Liver (tissue), 9 donors: ENCODE results near the gene SEC11C. TPM values are rescaled to one million over a fixed set of nuclear protein-coding genes. Genes with fewer than 3 reads are reported as not detected.

Experiments used
- DNase-seq: peaks from one replicate; pipeline ENCODE4 v3.0.0-alpha.2; 2017; ENCODE audit warnings: low spot score
- H3K27ac ChIP-seq, 2 donors: one replicate each; pipeline ENCODE4 v1.7.0; 2013; ENCODE audit warnings: inconsistent platforms in 2 of 2, low read length in 2 of 2, control low read depth in 1 of 2, low read depth in 1 of 2, mild to moderate bottlenecking in 1 of 2
- H3K27me3 ChIP-seq, 4 donors: one replicate each; pipeline versions ENCODE4 v1.6.1 to v1.7.0; 2013; ENCODE audit warnings: low read length in 3 of 4, inconsistent platforms in 1 of 4, mild to moderate bottlenecking in 1 of 4, moderate library complexity in 1 of 4; ENCODE audit not compliant: control insufficient read depth in 4 of 4, insufficient read depth in 4 of 4
- H3K36me3 ChIP-seq, 4 donors: one replicate each; pipeline versions ENCODE4 v1.6.1 to v1.7.0; 2013; ENCODE audit warnings: low read length in 3 of 4, mild to moderate bottlenecking in 3 of 4, low read depth in 1 of 4, moderate library complexity in 1 of 4; ENCODE audit not compliant: control insufficient read depth in 4 of 4, insufficient read depth in 3 of 4
- H3K4me1 ChIP-seq, 4 donors: one replicate each; pipeline versions ENCODE4 v1.6.1 to v1.7.0; 2013; ENCODE audit warnings: low read length in 3 of 4, mild to moderate bottlenecking in 3 of 4, moderate library complexity in 1 of 4; ENCODE audit not compliant: control insufficient read depth in 4 of 4, insufficient read depth in 4 of 4
- H3K4me3 ChIP-seq, 3 donors: one replicate each; pipeline versions ENCODE4 v1.6.1 to v1.7.0; 2013; ENCODE audit warnings: low read length in 3 of 3, control low read depth in 1 of 3, low read depth in 1 of 3, mild to moderate bottlenecking in 1 of 3
- H3K9ac ChIP-seq, 2 donors: one replicate each; pipeline ENCODE4 v1.7.0; 2013; ENCODE audit warnings: low read length in 2 of 2, mild to moderate bottlenecking in 2 of 2, moderate library complexity in 2 of 2, control low read depth in 1 of 2, low read depth in 1 of 2
- H3K9me3 ChIP-seq, 4 donors: one replicate each; pipeline versions ENCODE4 v1.6.1 to v1.7.0; 2013; ENCODE audit warnings: low read length in 3 of 4; ENCODE audit not compliant: control insufficient read depth in 4 of 4
- ATF3 ChIP-seq: IDR thresholded peaks from 2 replicates; pipeline ENCODE4 v1.6.1; 2016; ENCODE audit warnings: antibody characterized with exemption
- CTCF ChIP-seq: fragments of 150-350 bp; IDR thresholded peaks from 2 replicates; pipeline ENCODE4 v1.5.1; 2017; ENCODE audit warnings: improper control_type of control experiment, low read depth, low read length; ENCODE audit not compliant: missing input control
- EGR1 ChIP-seq, 2 donors: IDR thresholded peaks; 2 replicates each; pipeline ENCODE4 v1.6.1; 2016 to 2018; ENCODE audit warnings: antibody characterized with exemption in 2 of 2, low read depth in 2 of 2
- FOXA1 ChIP-seq: IDR thresholded peaks from 2 replicates; pipeline ENCODE4 v1.6.1; 2016; ENCODE audit warnings: antibody characterized with exemption
- FOXA2 ChIP-seq: IDR thresholded peaks from 2 replicates; pipeline ENCODE4 v1.6.1; 2016; ENCODE audit warnings: antibody characterized with exemption
- GABPA ChIP-seq, 2 donors: IDR thresholded peaks in 1 of 2; conservative IDR thresholded peaks in 1 of 2; 2 replicates each; pipeline ENCODE4 v1.6.1; 2016; ENCODE audit warnings: antibody characterized with exemption in 2 of 2, mild to moderate bottlenecking in 1 of 2, moderate library complexity in 1 of 2
- HNF4A ChIP-seq, 2 donors: conservative IDR thresholded peaks; 2 replicates each; pipeline ENCODE4 v1.6.1; 2016; ENCODE audit warnings: antibody characterized with exemption in 2 of 2, mild to moderate bottlenecking in 2 of 2
- HNF4G ChIP-seq: IDR thresholded peaks from 2 replicates; pipeline ENCODE4 v1.6.1; 2016; ENCODE audit warnings: antibody characterized with exemption
- JUND ChIP-seq, 2 donors: IDR thresholded peaks; 2 replicates each; pipeline ENCODE4 v1.6.1; 2016; ENCODE audit warnings: antibody characterized with exemption in 2 of 2
- MAX ChIP-seq: IDR thresholded peaks from 2 replicates; pipeline ENCODE4 v1.6.1; 2016; ENCODE audit warnings: antibody characterized with exemption
- NR2F2 ChIP-seq: IDR thresholded peaks from 2 replicates; pipeline ENCODE4 v1.6.1; 2016; ENCODE audit warnings: antibody characterized with exemption
- RAD21 ChIP-seq, 2 donors: IDR thresholded peaks; 2 replicates each; pipeline ENCODE4 v1.6.1; 2016; ENCODE audit warnings: antibody characterized with exemption in 2 of 2, mild to moderate bottlenecking in 2 of 2
- REST ChIP-seq: IDR thresholded peaks from 2 replicates; pipeline ENCODE4 v1.6.1; 2016; ENCODE audit warnings: antibody characterized with exemption, mild to moderate bottlenecking
- RXRA ChIP-seq, 2 donors: IDR thresholded peaks; 2 replicates each; pipeline ENCODE4 v1.6.1; 2017 to 2018; ENCODE audit warnings: antibody characterized with exemption in 2 of 2, mild to moderate bottlenecking in 1 of 2
- SP1 ChIP-seq: IDR thresholded peaks from 2 replicates; pipeline ENCODE4 v1.6.1; 2018; ENCODE audit warnings: antibody characterized with exemption, mild to moderate bottlenecking
- TAF1 ChIP-seq: conservative IDR thresholded peaks from 2 replicates; pipeline ENCODE4 v1.6.1; 2016; ENCODE audit warnings: antibody characterized with exemption, mild to moderate bottlenecking
- YY1 ChIP-seq: IDR thresholded peaks from 2 replicates; pipeline ENCODE4 v1.6.1; 2016; ENCODE audit warnings: antibody characterized with exemption, mild to moderate bottlenecking
- WGBS: extraction: QIAGEN DNeasy Blood & Tissue Kit; methylation state at CpG from one replicate; pipeline ENCODE4 v1.1.7; 2013; 5-methylcytosine and 5-hydroxymethylcytosine counted together
- polyA plus RNA-seq, 2 donors: library from polyadenylated mRNA; stranded (reverse) in 1 of 2; unstranded in 1 of 2; fragments of 200-250 nt in 1 of 2; fragments of >200 nt in 1 of 2; fragmentation: Nextera tagmentation in 1 of 2; extraction: Ambion mirVana in 1 of 2; gene quantifications; one replicate each; pipeline versions ENCODE4 v1.2.1 to v1.2.3, GENCODE V29; 2013 to 2015
- total RNA-seq, 2 donors: library from RNA; depleted of rRNA; stranded (reverse); fragments of >200 nt; gene quantifications; one replicate each; pipeline ENCODE4 v1.2.3, GENCODE V29; 2014
- TF ChIP-seq, protein P1 (sequence below): IDR thresholded peaks from 2 replicates; pipeline ENCODE4 v1.6.1; 2016; ENCODE audit warnings: antibody characterized with exemption
- donor health status: healthy.
- donor health status: healthy.
- donor health status: healthy.
- donor health status: healthy.
- donor health status: healthy.

SEC11C gene
- total and polyA plus RNA-seq, 4 donors = 106 to 206 (median 156) TPM

DNA sequence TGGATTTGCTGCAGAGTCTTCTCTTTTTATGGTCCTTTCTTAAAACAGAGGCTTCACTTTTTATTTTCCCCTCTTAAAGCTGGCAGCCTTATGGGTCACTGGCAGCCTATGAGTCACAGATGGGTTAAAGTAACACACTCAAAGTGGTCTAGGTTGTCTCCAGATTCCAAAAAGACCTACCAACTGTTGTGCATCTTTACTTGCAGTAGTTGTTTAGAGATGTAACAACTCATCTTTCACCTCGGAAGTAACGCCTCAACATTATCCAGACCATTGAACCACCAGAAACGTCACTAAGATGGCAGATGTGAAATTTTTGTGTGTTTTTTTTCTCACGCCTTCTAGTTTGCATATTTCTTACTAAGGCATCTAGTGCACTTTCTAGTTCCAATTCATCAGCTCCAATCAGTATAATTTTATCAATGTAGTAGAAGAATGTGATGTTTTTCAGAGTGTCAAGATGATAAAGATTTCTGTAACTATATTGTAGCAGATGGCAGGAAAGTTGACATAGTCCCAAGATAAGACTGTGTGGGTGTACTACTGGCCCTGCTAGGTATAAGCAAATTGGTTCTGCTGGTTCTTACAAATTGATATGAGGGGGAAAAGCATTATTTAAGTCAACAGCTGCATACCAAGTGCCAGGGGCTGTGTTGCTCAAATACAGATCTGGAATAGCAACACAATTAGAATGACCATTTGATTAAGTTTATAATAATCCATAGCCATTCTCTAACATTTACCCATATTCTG lies 9.6 kb upstream of the SEC11C start:
- Histone ChIP-seq H3K27ac (no peak overlapping the region), H3K4me1 (no peaks in the 10 kb centered on the region), H3K4me3 (no peak overlapping the region), H3K9ac (no peak overlapping the region), H3K9me3 (no peaks in the 10 kb centered on the region), H3K27me3 (peaks cover 0 to 13% (median 0%) of the 10 kb centered on the region in 4 donors), H3K36me3 (no peaks in the 10 kb centered on the region)
- WGBS = 61% methylated on average over 4 of the region's 4 CpGs
- no peak for DNase-seq
- TF ChIP-seq TAF1 = no peak
- TF ChIP-seq JUND (IDR thresholded peaks at IDR 0.05) = no peak
- no peak for TF ChIP-seq RXRA (IDR thresholded peaks at IDR 0.05)
- no peak for TF ChIP-seq HNF4A (conservative IDR thresholded peaks at IDR 0.05)
- TF ChIP-seq, protein P1, sequence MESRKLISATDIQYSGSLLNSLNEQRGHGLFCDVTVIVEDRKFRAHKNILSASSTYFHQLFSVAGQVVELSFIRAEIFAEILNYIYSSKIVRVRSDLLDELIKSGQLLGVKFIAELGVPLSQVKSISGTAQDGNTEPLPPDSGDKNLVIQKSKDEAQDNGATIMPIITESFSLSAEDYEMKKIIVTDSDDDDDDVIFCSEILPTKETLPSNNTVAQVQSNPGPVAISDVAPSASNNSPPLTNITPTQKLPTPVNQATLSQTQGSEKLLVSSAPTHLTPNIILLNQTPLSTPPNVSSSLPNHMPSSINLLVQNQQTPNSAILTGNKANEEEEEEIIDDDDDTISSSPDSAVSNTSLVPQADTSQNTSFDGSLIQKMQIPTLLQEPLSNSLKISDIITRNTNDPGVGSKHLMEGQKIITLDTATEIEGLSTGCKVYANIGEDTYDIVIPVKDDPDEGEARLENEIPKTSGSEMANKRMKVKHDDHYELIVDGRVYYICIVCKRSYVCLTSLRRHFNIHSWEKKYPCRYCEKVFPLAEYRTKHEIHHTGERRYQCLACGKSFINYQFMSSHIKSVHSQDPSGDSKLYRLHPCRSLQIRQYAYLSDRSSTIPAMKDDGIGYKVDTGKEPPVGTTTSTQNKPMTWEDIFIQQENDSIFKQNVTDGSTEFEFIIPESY = no peak
- no peak for TF ChIP-seq RAD21 (IDR thresholded peaks at IDR 0.05)
- no peak for TF ChIP-seq ATF3
- no peak for TF ChIP-seq GABPA (IDR thresholded peaks at IDR 0.05 in 1 of 2, conservative IDR thresholded peaks at IDR 0.05 in 1 of 2)

GRCh38 chr18:59132810-59133465 lies 6.7 kb upstream of the SEC11C start:
- Histone ChIP-seq H3K36me3 (no peaks in the 10 kb centered on the region), H3K27ac (no peak overlapping the region), H3K9ac (no peak overlapping the region), H3K27me3 (peaks cover 0 to 8% (median 0%) of the 10 kb centered on the region in 4 donors), H3K4me1 (no peaks in the 10 kb centered on the region), H3K9me3 (no peaks in the 10 kb centered on the region), H3K4me3 (no peak overlapping the region)
- TF ChIP-seq, protein P1 = no peak
- TF ChIP-seq GABPA (IDR thresholded peaks at IDR 0.05 in 1 of 2, conservative IDR thresholded peaks at IDR 0.05 in 1 of 2) (no peak), FOXA2 (no peak), HNF4G (no peak), RAD21 (IDR thresholded peaks at IDR 0.05) (no peak), ATF3 (no peak), NR2F2 (no peak), EGR1 (IDR thresholded peaks at IDR 0.05; ENCODE audit: low read depth in 2 of 2) (no peak), CTCF (no peak), SP1 (no peak), YY1 (no peak), MAX (no peak), TAF1 (no peak), REST (no peak), FOXA1 (no peak), JUND (IDR thresholded peaks at IDR 0.05) (no peak)
- no peak for DNase-seq
- WGBS = 73% methylated on average over 5 of the region's 5 CpGs
